Natural killer cell (primary cell): ENCODE data around the gene SLC4A4. TPM values are rescaled to one million over a fixed set of nuclear protein-coding genes. Genes with fewer than 3 reads are reported as not detected.

Source experiments
- ATAC-seq, 3 donors: fragments of 150-1000 bp in 2 of 3; fragments of 200-7000 bp in 1 of 3; cut with Tn5 transposase; 1 replicate in 1 of 3; 2 replicates in 2 of 3; pipeline ENCODE4 v1.10.0; 2021; ENCODE audit warnings: mild to moderate bottlenecking in 2 of 3, moderate library complexity in 2 of 3
- DNase-seq, 2 donors: peaks; one replicate each; pipeline versions ENCODE4 v3.0.0 to v3.0.0-alpha.2; 2013 to 2021; ENCODE audit warnings: mixed read lengths in 1 of 2
- H3K27ac ChIP-seq: one replicate; pipeline ENCODE4 v1.5.1; 2013; ENCODE audit warnings: mild to moderate bottlenecking, low read length
- H3K27me3 ChIP-seq: one replicate; pipeline ENCODE4 v1.6.1; 2013; ENCODE audit warnings: low read length; ENCODE audit not compliant: control insufficient read depth, insufficient read depth
- H3K36me3 ChIP-seq: one replicate; pipeline ENCODE4 v1.6.1; 2013; ENCODE audit warnings: low read length; ENCODE audit not compliant: control insufficient read depth, insufficient read depth
- H3K4me1 ChIP-seq: one replicate; pipeline ENCODE4 v1.6.1; 2013; ENCODE audit warnings: low read length; ENCODE audit not compliant: control insufficient read depth, insufficient read depth
- H3K4me3 ChIP-seq: one replicate; pipeline ENCODE4 v1.5.1; 2013; ENCODE audit warnings: low read length
- H3K9me3 ChIP-seq: one replicate; pipeline ENCODE4 v1.6.1; 2013; ENCODE audit warnings: low read length; ENCODE audit not compliant: control insufficient read depth, insufficient read depth
- H3K27ac Mint-ChIP-seq, 2 donors: one replicate each; pipeline ENCODE4 v1.8.0; 2022; ENCODE audit warnings: mild to moderate bottlenecking in 2 of 2, mixed read lengths in 2 of 2, moderate library complexity in 1 of 2
- H3K27me3 Mint-ChIP-seq, 2 donors: one replicate each; pipeline ENCODE4 v1.8.0; 2022; ENCODE audit warnings: low read depth in 2 of 2, mixed read lengths in 2 of 2
- H3K36me3 Mint-ChIP-seq: one replicate; pipeline ENCODE4 v1.8.0; 2022; ENCODE audit warnings: mixed read lengths
- H3K4me1 Mint-ChIP-seq, 2 donors: one replicate each; pipeline ENCODE4 v1.8.0; 2022; ENCODE audit warnings: mixed read lengths in 2 of 2
- H3K4me3 Mint-ChIP-seq: one replicate; pipeline ENCODE4 v1.8.0; 2022; ENCODE audit warnings: mild to moderate bottlenecking, moderate library complexity, mixed read lengths
- H3K9me3 Mint-ChIP-seq, 2 donors: one replicate each; pipeline ENCODE4 v1.8.0; 2022; ENCODE audit warnings: mixed read lengths in 2 of 2
- CTCF ChIP-seq: fragments of 200-600 bp; IDR thresholded peaks from one replicate; pipeline ENCODE4 v1.8.0; 2022; ENCODE audit warnings: antibody characterized with exemption
- WGBS: methylation state at CpG from one replicate; pipeline ENCODE4 v1.1.7; 2013; ENCODE audit warnings: missing lambda C conversion rate; ENCODE audit not compliant: insufficient coverage; 5-methylcytosine and 5-hydroxymethylcytosine counted together
- intact Hi-C: fragments of 100-400 bp; cut with micrococcal nuclease; formaldehyde crosslinking; loops from one replicate; pipeline ENCODE4 v1.14.2; 2022
- total RNA-seq, 4 donors: library from RNA; stranded (reverse); fragments of 120-200 nt in 1 of 4; gene quantifications; one replicate each; pipeline versions ENCODE4 v1.2.3 to v1.2.4, GENCODE V29; 2013 to 2022

Gene SLC4A4
- total RNA-seq, 3 donors from 2014 or later (not counting 1 experiment from before 2014, with no cell fraction given) = 17.9 to 20.4 (median 19.1) TPM

- no peaks in the 10 kb centered on the region for H3K27me3 ChIP-seq
- ATAC-seq = no peak
- Mint-ChIP-seq H3K9me3 (no peaks in the 10 kb centered on the region), H3K27ac (no peak overlapping the region), H3K36me3 (no peaks in the 10 kb centered on the region), H3K4me1 (peaks cover 18 to 34% of the 10 kb centered on the region in 2 donors), H3K27me3 (no peaks in the 10 kb centered on the region), H3K4me3 (no peak overlapping the region)
- intact Hi-C loops = no loop called here
- WGBS = 91% methylated on average over 2 of the region's 3 CpGs
- no peaks in the 10 kb centered on the region for H3K9me3 ChIP-seq
- no peaks in the 10 kb centered on the region for H3K36me3 ChIP-seq
- no peak overlapping the region for H3K4me3 ChIP-seq
- DNase-seq = no peak
- no peak for TF ChIP-seq CTCF
- no peak overlapping the region for H3K27ac ChIP-seq
- no peaks in the 10 kb centered on the region for H3K4me1 ChIP-seq
Observed at GRCh38 chr4:71300964-71301363, 37.9 kb upstream of the SLC4A4 start.

GRCh38 chr4:71303287-71303686 lies 35.5 kb upstream of the SLC4A4 start:
- WGBS = 93% methylated on average over 1 of the region's 1 CpG
- intact Hi-C loops = no loop called here
- Histone ChIP-seq H3K27ac (no peak overlapping the region), H3K9me3 (no peaks in the 10 kb centered on the region), H3K36me3 (no peaks in the 10 kb centered on the region), H3K4me3 (no peak overlapping the region), H3K4me1 (peaks cover 4% of the 10 kb centered on the region), H3K27me3 (no peaks in the 10 kb centered on the region)
- no peak for TF ChIP-seq CTCF
- H3K36me3 Mint-ChIP-seq = no peaks in the 10 kb centered on the region
- no peak overlapping the region for H3K4me3 Mint-ChIP-seq
- no peaks in the 10 kb centered on the region for H3K27me3 Mint-ChIP-seq
- ATAC-seq = no peak
- H3K27ac Mint-ChIP-seq = no peak overlapping the region
- peaks cover 25 to 44% of the 10 kb centered on the region in 2 donors for H3K4me1 Mint-ChIP-seq
- no peak for DNase-seq
- no peaks in the 10 kb centered on the region for H3K9me3 Mint-ChIP-seq

GRCh38 chr4:71303850-71304249 lies 35.0 kb upstream of the SLC4A4 start:
- H3K27me3 Mint-ChIP-seq = no peaks in the 10 kb centered on the region
- H3K9me3 ChIP-seq = no peaks in the 10 kb centered on the region
- no peaks in the 10 kb centered on the region for H3K9me3 Mint-ChIP-seq
- intact Hi-C loops = no loop called here
- 90% methylated on average over 2 of the region's 2 CpGs for WGBS
- no peak for TF ChIP-seq CTCF
- DNase-seq (no peak), ATAC-seq (no peak)
- no peaks in the 10 kb centered on the region for H3K36me3 Mint-ChIP-seq
- H3K27ac Mint-ChIP-seq = no peak overlapping the region
- peaks cover 4% of the 10 kb centered on the region for H3K4me1 ChIP-seq
- no peaks in the 10 kb centered on the region for H3K27me3 ChIP-seq
- peaks cover 25 to 44% of the 10 kb centered on the region in 2 donors for H3K4me1 Mint-ChIP-seq
- H3K36me3 ChIP-seq = no peaks in the 10 kb centered on the region
- no peak overlapping the region for H3K4me3 ChIP-seq
- H3K27ac ChIP-seq = no peak overlapping the region
- H3K4me3 Mint-ChIP-seq = no peak overlapping the region

- H3K36me3 Mint-ChIP-seq = no peaks in the 10 kb centered on the region
- DNase-seq (no peak), ATAC-seq (no peak)
- intact Hi-C loops = no loop called here
- no peak overlapping the region for H3K4me3 Mint-ChIP-seq
- no peak overlapping the region for H3K27ac Mint-ChIP-seq
- no peaks in the 10 kb centered on the region for H3K27me3 Mint-ChIP-seq
- WGBS = 100% methylated on average over 2 of the region's 2 CpGs
- Histone ChIP-seq H3K27ac (no peak overlapping the region), H3K4me1 (peaks cover 4% of the 10 kb centered on the region), H3K9me3 (no peaks in the 10 kb centered on the region), H3K4me3 (no peak overlapping the region), H3K36me3 (no peaks in the 10 kb centered on the region), H3K27me3 (no peaks in the 10 kb centered on the region)
- H3K4me1 Mint-ChIP-seq = peaks cover 25 to 39% of the 10 kb centered on the region in 2 donors
- no peaks in the 10 kb centered on the region for H3K9me3 Mint-ChIP-seq
- no peak for TF ChIP-seq CTCF
Observed at GRCh38 chr4:71304289-71304850, 34.5 kb upstream of the SLC4A4 start.
